Right lobe of liver (tissue), 6 donors: Measurements from ENCODE around the gene SLC6A11. TPM values are rescaled to one million over a fixed set of nuclear protein-coding genes. Genes with fewer than 3 reads are reported as not detected.
A peak's percentile ranks its signal among the peaks of the same experiment; 100 is the strongest.

Experiments
- ATAC-seq, 4 donors: fragments of 200-7000 bp; cut with Tn5 transposase; one replicate each; pipeline ENCODE4 v1.9.1; 2020; ENCODE audit warnings: mild to moderate bottlenecking in 4 of 4, moderate library complexity in 4 of 4
- DNase-seq, 3 donors: peaks; one replicate each; pipeline ENCODE4 v3.0.0-alpha.2; 2020
- H3K27ac ChIP-seq, 3 donors: fragments of 200-600 bp; one replicate each; pipeline ENCODE4 v1.8.0; 2022
- H3K27me3 ChIP-seq, 2 donors: fragments of 200-600 bp; one replicate each; pipeline ENCODE4 v1.8.0; 2022
- H3K36me3 ChIP-seq, 4 donors: fragments of 200-600 bp; sonication (generic) in 1 of 4; one replicate each; pipeline versions ENCODE4 v1.5.1 to v1.8.0; 2017 to 2022; ENCODE audit warnings: control low read depth in 1 of 4
- H3K4me1 ChIP-seq, 4 donors: fragments of 200-600 bp; sonication (generic) in 1 of 4; one replicate each; pipeline versions ENCODE4 v1.5.1 to v1.8.0; 2017 to 2022; ENCODE audit warnings: control low read depth in 1 of 4
- H3K4me3 ChIP-seq, 3 donors: fragments of 200-600 bp; one replicate each; pipeline ENCODE4 v1.8.0; 2022
- H3K9me3 ChIP-seq, 4 donors: fragments of 200-600 bp; sonication (generic) in 1 of 4; one replicate each; pipeline versions ENCODE4 v1.5.1 to v1.8.0; 2017 to 2022; ENCODE audit warnings: control low read depth in 1 of 4
- CTCF ChIP-seq, 4 donors: fragments of 200-600 bp in 3 of 4; fragments of 450-650 bp in 1 of 4; IDR thresholded peaks; one replicate each; pipeline versions ENCODE4 v1.5.1 to v1.8.0; 2016 to 2022; ENCODE audit warnings: antibody characterized with exemption in 4 of 4, mild to moderate bottlenecking in 2 of 4
- POLR2A ChIP-seq: fragments of 450-650 bp; IDR thresholded peaks from one replicate; pipeline ENCODE4 v1.6.1; 2017; ENCODE audit warnings: antibody characterized with exemption, mild to moderate bottlenecking
- WGBS: methylation state at CpG from one replicate; pipeline ENCODE4 v1.1.6; 2018; ENCODE audit warnings: low coverage, low lambda C conversion rate; ENCODE audit not compliant: insufficient coverage; ENCODE audit errors: missing lambda C conversion rate; 5-methylcytosine and 5-hydroxymethylcytosine counted together
- intact Hi-C, 2 donors: fragments of 100-400 bp; cut with DNase I; formaldehyde crosslinking; loops; one replicate each; pipeline versions ENCODE4 v1.11.2 to v1.14.1; 2022
- total RNA-seq, 6 experiments: library from RNA; depleted of rRNA in 2 of 6; stranded (reverse); fragments of >200 nt in 2 of 6; fragmentation: NEBNext Ultra II Directional in 3 of 6; extraction: Animal tissue kit (Norgen Biotek cat#: 25700) in 3 of 6; gene quantifications; one replicate each; pipeline versions ENCODE4 v1.1.0 to v1.2.4, GENCODE V29; 2016 to 2023
- donor health status: DM: no; HTN: yes; CAD: no.
- donor health status: DM: no; HTN: no; CAD: no.
- donor health status: DM: no; HTN: no; CAD: no.
- donor health status: DM: no; HTN: yes; CAD: no.
- donor health status: DM: no; HTN: yes; CAD: no.

Gene SLC6A11
- total RNA-seq, 6 experiments from 2014 or later: 0.06 to 0.42 (median 0.12) TPM; not detected in 1

- H3K27me3 ChIP-seq: no peaks in the 10 kb centered on the region
- intact Hi-C loops: no loop called here
- 39% methylated on average over 6 of the region's 10 CpGs for WGBS
- TF ChIP-seq POLR2A: no peak
- no peak for TF ChIP-seq CTCF (IDR thresholded peaks at IDR 0.05)
- no peaks in the 10 kb centered on the region for H3K9me3 ChIP-seq
- H3K27ac ChIP-seq: no peak overlapping the region
- ATAC-seq (no peak), DNase-seq (no peak)
- no peak overlapping the region for H3K4me3 ChIP-seq
- H3K36me3 ChIP-seq: no peaks in the 10 kb centered on the region
- H3K4me1 ChIP-seq: no peaks in the 10 kb centered on the region
Measured at GRCh38 chr3:10771486-10772270, 44.4 kb upstream of the SLC6A11 start.

- Histone ChIP-seq H3K4me3 (no peak overlapping the region), H3K36me3 (no peaks in the 10 kb centered on the region), H3K27ac (no peak overlapping the region), H3K4me1 (no peaks in the 10 kb centered on the region), H3K9me3 (no peaks in the 10 kb centered on the region), H3K27me3 (no peaks in the 10 kb centered on the region)
- WGBS: 70% methylated on average over 2 of the region's 16 CpGs
- peak in 2 of 4 donors; percentile 47 to 55 for ATAC-seq
- DNase-seq: no peak
- no peak for TF ChIP-seq POLR2A
- TF ChIP-seq CTCF (IDR thresholded peaks at IDR 0.05): peak in 3 of 4 donors; percentile 6 to 42 (median 39)
- intact Hi-C loops: no loop called here
Measured at GRCh38 chr3:10772271-10773161, 43.5 kb upstream of the SLC6A11 start.

- H3K4me3 ChIP-seq: no peak overlapping the region
- intact Hi-C loops: no loop called here
- H3K4me1 ChIP-seq: no peaks in the 10 kb centered on the region
- H3K27me3 ChIP-seq: no peaks in the 10 kb centered on the region
- no peak overlapping the region for H3K27ac ChIP-seq
- H3K9me3 ChIP-seq: no peaks in the 10 kb centered on the region
- TF ChIP-seq CTCF (IDR thresholded peaks at IDR 0.05) (no peak), POLR2A (no peak)
- no peaks in the 10 kb centered on the region for H3K36me3 ChIP-seq
- ATAC-seq (no peak), DNase-seq (no peak)
- 60% methylated on average over 7 of the region's 8 CpGs for WGBS
Measured at GRCh38 chr3:10774129-10774670, 41.8 kb upstream of the SLC6A11 start.

GRCh38 chr3:10774825-10775224 lies 41.2 kb upstream of the SLC6A11 start:
- ATAC-seq (no peak), DNase-seq (no peak)
- no peaks in the 10 kb centered on the region for H3K4me1 ChIP-seq
- 74% methylated on average over 6 of the region's 8 CpGs for WGBS
- no peaks in the 10 kb centered on the region for H3K9me3 ChIP-seq
- no peak overlapping the region for H3K27ac ChIP-seq
- no peaks in the 10 kb centered on the region for H3K36me3 ChIP-seq
- no peaks in the 10 kb centered on the region for H3K27me3 ChIP-seq
- TF ChIP-seq POLR2A: no peak
- TF ChIP-seq CTCF (IDR thresholded peaks at IDR 0.05): no peak
- H3K4me3 ChIP-seq: no peak overlapping the region
- intact Hi-C loops: no loop called here
